ENCODE results near the gene JAM3.
A peak's percentile ranks its signal among the peaks of the same experiment; 100 is the strongest.
"Not testable (repeated sequence)": the region's sequence is repeated elsewhere in the genome, so short reads cannot be mapped to it uniquely, and the experiment has no call there.

JAM3 gene

DNA sequence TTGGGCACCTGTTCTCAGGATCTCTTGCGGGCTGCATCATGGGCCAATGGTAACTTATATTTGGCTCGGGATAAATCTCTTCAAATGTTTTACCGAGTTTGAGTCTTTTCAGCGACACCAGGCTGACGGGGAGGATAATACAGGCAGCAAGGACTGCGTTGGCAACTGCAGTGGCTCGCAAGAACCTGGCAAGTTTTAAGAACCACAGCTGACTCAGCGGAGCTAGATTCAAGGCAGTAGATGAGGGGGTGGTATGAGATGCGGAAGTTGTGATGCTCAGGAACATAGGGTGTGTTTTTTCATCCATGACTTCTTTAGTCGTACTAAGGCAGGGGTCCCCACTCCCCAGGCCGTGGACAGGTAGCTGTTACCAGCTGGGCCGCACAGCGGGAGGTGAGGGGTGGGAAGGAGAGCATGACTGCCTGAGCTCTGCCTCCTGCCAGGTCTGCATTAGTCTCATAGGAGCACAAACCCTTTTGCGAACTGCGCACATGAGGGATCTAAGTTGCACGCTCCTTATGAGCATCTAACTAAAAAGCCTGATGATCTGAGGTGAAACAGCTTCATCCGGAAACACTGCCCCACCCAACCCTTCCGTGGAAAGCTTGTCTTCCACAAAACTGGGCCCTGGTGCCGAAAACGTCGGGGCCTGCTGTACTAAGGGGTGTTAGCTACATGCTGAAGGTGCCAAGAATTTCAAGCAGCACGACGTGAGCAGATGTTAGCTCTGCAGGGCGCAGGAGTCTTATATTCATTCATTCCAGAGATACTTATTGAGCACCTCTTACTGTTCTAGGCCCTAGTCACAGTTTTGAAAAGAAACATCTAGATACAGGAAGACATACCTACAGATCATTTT, 6.4 kb upstream of the JAM3 start:
- TF ChIP-seq ZNF274 (IDR thresholded peaks at IDR 0.05; ENCODE audit: low read depth, low read length) = no peak
- H3K4me3 ChIP-seq (ENCODE audit: low read length) = no peak overlapping the region

DNA sequence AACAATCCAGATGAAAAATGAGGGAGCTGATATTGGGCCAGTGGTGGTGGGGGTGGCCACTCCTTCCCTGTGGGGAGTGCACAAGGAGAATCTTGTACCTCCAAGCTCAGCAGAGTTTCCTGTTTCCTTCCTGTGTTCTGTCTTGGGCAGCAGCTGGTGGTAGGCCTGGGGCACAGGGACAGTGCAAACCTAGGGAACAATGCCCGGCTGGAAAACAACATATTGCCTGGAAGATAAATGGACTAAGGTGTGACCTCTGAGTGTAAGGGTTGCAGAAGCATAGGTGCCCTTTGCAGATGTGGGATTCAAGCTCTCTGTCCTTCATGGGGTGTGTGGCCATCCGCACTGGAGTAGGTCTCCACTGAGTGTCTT, 5.8 kb upstream of the JAM3 start:
- TF ChIP-seq ZNF274 (IDR thresholded peaks at IDR 0.05; ENCODE audit: low read depth, low read length) = no peak
- H3K4me3 ChIP-seq (ENCODE audit: low read length) = no peak overlapping the region

DNA sequence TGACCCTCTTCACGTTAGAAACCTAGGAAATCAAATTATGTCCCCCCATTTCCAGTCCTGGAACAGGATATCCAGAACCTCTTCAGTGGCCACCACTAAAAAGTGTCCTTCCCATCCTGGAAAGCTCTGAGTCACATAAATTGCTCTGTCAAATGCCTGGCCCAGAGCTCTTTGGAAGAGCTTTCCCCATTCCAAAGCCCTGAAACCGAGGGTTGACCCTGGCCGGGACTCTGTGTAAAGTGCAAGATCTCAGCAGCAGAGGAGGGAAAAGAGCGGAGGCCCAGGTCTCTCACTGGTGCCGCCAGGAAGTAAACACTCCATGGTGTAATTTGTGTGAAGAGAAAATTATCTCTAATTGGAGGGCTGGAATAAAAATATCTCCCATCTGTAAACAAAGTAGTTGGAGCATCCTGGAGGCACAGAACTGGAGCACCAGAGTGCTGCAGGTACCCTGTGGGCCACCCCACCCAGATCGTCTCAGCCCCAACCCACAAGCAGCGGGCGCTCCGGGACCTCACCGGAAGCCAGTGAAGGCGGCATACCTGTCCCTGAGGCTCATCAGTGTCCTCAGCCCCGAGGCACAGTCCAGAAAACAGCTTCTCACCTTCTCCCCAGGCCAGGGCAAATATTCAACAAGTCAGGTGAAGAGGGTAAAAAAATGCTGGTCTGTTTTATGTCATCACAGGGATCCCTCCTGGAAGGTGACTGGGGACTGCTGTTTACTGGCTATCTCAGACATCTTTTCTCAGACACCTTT, 4.7 kb upstream of the JAM3 start:
- no peak overlapping the region for H3K4me3 ChIP-seq (ENCODE audit: low read length)
- no peak for TF ChIP-seq ZNF274 (IDR thresholded peaks at IDR 0.05; ENCODE audit: low read depth, low read length)

DNA sequence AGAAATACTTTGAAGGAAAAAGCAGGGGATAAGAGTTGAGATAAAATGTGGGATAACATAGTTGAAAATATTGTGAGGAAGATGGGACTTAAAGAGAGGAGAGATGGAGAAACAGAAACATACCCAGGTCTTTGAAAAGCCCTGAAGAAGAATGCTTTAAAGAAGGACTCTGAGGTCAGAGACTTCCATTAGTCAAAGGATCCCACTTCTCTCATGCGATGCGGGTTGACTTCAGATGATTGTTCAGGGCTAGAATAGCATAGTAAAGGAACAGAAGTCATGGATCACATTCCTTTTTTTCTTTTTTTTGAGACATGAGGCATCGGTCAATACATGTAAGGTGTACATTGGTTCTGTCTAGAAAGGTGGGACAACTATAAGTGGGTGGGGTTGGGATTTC, 3.5 kb upstream of the JAM3 start:
- H3K4me3 ChIP-seq (ENCODE audit: low read length) = no peak overlapping the region
- no peak for TF ChIP-seq ZNF274 (IDR thresholded peaks at IDR 0.05; ENCODE audit: low read depth, low read length)

DNA sequence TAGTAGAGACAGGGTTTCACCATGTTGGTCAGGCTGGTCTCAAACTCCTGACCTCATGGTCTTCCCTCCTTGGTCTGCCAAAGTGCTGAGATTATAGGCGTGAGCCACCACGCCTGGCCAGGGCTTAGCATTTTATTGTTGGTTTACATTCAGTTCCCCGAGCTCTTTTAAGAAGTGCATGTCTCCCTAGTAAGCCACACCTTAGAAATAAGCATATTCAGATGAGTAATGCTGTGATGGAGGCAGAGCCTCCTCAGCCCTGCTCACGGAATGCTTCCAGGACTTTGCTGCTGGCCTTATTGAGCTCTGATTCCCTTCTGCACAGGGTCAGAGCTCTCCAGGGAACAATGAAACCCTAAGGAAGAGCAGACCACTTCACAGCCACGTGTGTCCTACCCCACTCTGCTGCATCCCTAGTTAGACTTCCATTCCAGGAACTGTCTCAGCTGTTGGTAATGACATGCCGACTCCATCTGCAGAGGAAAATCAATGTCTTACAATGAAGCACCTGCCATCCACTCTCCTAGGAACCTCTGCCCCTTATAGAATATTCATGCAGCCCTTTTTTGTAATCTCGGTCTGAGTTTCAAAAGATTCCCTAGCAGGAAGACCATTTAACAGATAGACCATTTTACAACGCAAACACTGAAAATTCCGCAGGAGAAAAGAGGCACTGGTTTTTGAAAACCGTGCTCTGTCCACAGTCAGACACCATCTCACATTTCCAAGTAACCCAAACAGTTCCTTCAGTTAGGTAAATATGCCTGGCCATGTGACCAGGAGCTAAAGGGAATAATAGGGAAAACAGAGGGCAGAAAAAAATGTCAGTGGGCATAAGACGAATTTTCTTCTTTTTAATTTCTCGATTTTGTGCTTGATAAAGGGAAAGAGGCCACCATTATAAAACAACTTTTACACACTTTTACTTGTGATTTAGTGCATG, 1.7 kb upstream of the JAM3 start:
- no peak for TF ChIP-seq ZNF274 (IDR thresholded peaks at IDR 0.05; ENCODE audit: low read depth, low read length)
- no peak overlapping the region for H3K4me3 ChIP-seq (ENCODE audit: low read length)

DNA sequence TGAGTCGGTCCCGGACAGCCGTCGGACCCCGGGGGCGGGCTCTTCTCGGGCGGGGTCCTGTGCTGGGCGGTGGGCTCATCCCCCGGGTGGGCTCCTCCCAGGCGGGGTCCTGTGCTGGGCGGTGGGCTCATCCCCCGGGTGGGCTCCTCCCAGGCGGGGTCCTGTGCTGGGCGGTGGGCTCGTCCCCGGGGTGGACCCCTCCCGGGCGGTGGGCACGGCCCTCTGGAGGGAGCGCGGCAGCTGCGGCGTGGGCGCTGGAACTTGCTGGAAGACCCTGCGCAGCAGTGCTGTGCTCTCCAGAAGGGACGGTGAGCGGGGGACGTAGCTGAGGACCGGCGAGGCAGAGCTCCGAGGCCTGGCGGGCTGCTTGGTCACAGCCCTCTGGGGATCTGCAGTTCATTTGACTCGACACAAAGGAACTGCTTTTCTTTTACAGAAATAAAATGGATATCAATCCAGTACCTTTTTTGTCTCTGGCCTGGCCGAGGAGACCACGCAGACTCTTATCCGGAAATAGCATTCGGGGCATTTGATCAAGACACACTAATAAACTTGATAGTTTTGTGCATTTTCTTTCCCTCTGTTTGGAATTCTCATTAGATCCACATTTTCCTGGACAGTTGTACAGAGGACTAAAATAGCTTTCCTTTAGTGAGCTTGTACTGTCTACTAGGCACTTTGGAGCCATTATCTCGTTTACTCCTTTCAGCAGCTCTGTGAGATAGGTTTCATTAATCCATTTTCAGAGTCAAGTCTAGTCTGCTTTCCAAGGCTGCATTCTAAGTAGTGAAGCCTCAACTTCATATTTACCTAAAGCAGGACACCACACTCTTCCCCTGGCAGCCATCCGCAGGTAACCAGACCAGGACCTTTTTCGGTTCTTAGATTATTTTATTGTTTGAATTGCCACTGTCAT, 812 bp downstream of the JAM3 start:
- no peak for TF ChIP-seq ZNF274 (IDR thresholded peaks at IDR 0.05; ENCODE audit: low read depth, low read length)
- peak overlapping the region; percentile 46; the same call in 1 of the 2 replicates for H3K4me3 ChIP-seq (ENCODE audit: low read length)

DNA sequence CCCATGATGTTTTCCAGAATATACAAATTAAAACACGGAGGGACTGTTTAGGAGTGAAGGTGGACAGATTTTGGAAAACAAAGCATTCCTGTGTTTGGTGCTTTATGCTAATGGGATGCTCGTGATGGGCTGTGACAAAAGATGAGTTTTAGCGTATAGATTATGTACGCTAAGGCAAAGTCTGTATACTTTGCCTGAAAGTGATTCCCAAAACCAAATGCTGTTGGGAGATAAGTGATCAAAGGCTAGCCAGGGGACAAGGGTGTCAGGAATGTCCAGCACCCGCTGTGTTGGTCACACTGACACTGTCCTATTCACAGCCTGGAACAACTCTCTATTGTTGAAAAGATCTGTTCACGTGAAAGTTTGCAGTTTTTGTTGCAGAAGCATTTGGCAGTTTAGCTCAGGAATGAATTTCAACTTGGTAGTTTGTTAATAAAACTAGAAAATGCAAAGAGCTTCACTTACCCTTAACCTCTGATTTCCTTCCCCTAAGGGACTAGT, 1.5 kb downstream of the JAM3 start:
- no peak overlapping the region for H3K4me3 ChIP-seq (ENCODE audit: low read length)
- no peak for TF ChIP-seq ZNF274 (IDR thresholded peaks at IDR 0.05; ENCODE audit: low read depth, low read length)

DNA sequence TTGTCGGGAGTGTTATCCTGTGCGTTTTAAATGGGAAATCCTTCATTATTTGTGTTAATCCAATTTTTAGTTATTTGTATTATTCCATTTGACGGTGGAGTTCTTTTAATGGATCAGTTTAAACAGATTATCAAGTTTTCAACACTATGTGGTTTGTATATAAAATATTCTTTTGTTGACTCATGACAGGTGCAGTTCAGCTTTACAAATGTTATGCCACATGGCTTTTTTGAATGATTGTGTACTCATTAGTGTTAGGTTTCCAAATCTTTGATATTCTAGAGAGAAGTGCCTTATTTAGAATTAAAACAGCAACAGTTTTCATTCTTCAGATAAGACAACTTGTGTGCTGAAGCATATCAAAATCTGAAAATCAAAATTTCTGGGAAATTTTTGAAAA, 2.4 kb downstream of the JAM3 start:
- H3K4me3 ChIP-seq (ENCODE audit: low read length) = no peak overlapping the region
- no peak for TF ChIP-seq ZNF274 (IDR thresholded peaks at IDR 0.05; ENCODE audit: low read depth, low read length)

DNA sequence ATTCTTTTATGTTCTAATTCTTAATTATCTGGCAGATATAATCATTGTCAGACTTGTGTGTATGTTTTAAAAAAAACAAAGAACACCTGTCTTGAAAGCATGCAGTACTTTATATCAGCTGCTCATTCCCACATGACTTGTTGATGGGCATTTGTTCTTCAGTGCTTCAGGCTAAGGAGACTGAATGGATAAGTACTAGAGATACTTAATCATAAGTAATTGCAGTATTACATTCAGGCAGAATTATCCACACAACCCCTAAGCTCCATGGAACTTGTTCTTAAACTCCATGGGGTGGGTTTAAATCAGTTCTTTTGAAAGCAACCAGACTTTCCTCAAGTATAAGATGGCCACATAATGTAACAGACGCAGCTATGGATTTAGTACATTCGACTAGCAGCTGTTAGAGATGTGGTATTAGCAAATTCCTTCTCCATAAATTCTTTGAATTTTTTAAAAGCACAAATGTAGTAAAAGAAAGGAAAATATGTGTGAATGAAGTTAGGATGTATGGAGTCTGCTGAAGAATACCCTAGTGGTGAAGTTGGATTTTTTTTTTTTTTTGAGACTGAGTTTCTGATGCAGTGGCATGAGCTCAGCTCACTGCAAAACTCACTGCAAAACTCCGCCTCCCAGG, 3.0 kb downstream of the JAM3 start:
- TF ChIP-seq ZNF274 (IDR thresholded peaks at IDR 0.05; ENCODE audit: low read depth, low read length) = no peak
- H3K4me3 ChIP-seq (ENCODE audit: low read length) = no peak overlapping the region

DNA sequence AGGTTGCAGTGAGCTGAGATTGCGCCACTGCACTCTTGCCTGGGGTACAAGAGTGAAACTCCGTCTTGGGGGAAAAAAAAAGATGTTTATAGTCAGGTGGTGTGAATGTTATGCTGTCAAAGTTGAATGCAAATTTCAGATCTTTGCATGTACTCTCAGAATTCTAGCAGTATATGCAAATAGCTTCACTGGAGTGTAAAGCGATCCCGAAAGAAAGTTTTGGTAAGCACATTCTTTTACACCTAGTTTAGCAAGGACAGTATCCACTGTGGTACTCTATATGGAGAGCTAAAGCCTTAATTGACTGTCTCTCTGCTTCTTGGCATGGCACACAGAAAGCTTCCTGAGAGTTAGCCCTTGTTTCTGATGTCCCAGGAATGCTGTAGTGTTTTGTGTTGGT, 4.0 kb downstream of the JAM3 start:
- no peak for TF ChIP-seq ZNF274 (IDR thresholded peaks at IDR 0.05; ENCODE audit: low read depth, low read length)
- H3K4me3 ChIP-seq (ENCODE audit: low read length) = no peak overlapping the region

DNA sequence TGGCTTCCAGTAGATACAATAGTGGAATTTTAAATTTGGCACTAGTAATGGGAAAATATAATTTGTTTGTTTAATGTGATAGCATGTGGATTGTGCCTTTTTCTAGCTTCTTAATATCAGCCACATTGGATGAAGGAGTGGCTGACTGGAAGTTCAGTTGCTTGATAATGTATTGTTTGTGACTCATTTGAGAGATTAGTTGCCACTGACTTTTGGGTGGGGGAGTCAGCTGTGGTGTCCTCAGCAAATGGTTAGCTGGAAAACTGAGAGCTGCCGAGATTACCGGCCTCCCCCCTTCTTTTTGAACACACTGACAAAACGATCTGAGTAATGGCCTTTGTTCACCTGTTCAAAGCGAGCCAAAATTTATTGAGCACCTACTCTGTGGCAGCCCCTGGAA, 5.5 kb downstream of the JAM3 start:
- no peak for TF ChIP-seq ZNF274 (IDR thresholded peaks at IDR 0.05; ENCODE audit: low read depth, low read length)
- H3K4me3 ChIP-seq (ENCODE audit: low read length) = no peak overlapping the region

DNA sequence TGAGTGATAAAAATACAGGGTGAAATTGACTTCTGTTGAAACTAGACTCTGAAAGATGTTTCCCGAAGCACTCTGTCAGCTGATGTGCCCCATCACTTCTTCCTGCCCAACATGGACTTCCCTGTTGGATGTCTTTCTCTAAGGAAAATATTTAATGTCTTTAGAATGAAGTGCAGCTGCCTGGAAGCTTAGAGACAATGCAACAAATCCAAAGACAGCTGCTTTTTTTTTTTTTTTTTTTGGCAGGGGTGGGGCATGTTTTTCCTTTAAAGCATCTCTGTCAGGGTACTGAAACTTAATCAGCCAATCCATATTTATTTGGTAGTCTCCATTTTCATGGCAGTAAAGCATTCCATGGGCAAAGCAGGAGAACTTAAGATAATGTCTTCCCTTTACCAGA, 5.9 kb downstream of the JAM3 start:
- no peak for TF ChIP-seq ZNF274 (IDR thresholded peaks at IDR 0.05; ENCODE audit: low read depth, low read length)
- H3K4me3 ChIP-seq (ENCODE audit: low read length) = no peak overlapping the region

DNA sequence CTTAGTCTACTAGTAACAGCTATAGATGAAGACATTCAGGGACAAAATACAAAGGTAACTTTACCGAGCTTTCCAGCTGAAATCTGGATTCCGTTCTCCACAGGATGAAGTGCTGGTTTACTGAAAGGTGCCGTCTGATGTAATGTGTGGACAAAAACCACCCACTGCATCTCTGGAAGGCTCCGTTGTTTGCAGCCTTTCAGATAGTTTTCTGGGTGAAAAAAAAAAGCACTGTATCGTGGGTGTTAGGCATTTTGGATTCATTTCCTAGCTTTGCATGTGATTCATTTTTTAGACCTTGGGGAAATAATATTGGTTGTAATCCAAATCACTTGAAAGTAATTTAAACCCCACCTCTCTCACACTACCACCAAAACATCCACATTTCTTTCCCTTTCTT, 10.4 kb downstream of the JAM3 start:
- no peak for TF ChIP-seq ZNF274 (IDR thresholded peaks at IDR 0.05; ENCODE audit: low read depth, low read length)

DNA sequence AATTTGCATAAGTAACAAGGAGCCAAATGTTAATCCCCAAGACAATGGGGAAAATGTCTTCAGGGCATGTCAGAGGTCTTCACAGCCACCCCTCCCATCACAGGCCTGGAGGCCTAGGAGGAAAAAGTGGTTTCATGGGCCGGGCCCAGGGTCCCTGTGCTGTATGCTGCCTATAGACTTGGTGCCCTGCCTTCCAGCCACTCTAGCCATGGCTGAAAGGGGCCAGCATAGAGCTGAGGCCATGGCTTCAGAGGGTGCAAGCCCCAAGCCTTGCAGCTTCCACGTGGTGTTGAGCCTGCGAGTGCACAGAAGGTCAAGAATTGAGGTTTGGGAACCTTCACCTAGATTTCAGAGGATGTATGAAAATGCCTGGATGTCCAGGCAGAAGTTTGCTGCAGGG, 12.4 kb downstream of the JAM3 start:
- not testable (repeated sequence) for H3K4me3 ChIP-seq (ENCODE audit: low read length)

More for the DNA sequence above, 10.4 kb downstream of the JAM3 start:
- H3K4me3 ChIP-seq (ENCODE audit: low read length) = no peak overlapping the region

Measured in GM08714 (cell line).